Hepatocyte (in vitro differentiated cells): Measurements from ENCODE around the gene C19orf53. TPM values are rescaled to one million over a fixed set of nuclear protein-coding genes. Genes with fewer than 3 reads are reported as not detected.

Experiments used
- DNase-seq: peaks from one replicate; pipeline ENCODE4 v3.0.0-alpha.2; 2016; ENCODE audit warnings: low spot score
- H2AFZ ChIP-seq: fragments of 200-600 bp; sonication (generic); 2 replicates; pipeline ENCODE4 v1.6.0; 2016; ENCODE audit warnings: antibody characterized with exemption, mild to moderate bottlenecking
- H3K27ac ChIP-seq: fragments of 200-600 bp; sonication (generic); 2 replicates; pipeline ENCODE4 v1.5.1; 2016; ENCODE audit warnings: mild to moderate bottlenecking
- H3K27me3 ChIP-seq: fragments of 200-600 bp; sonication (generic); 2 replicates; pipeline ENCODE4 v1.6.1; 2016
- H3K36me3 ChIP-seq: fragments of 200-600 bp; sonication (generic); replicated peaks from 2 replicates; pipeline ENCODE4 v1.5.1; 2016; ENCODE audit warnings: low read depth; ENCODE audit not compliant: insufficient read depth
- H3K4me1 ChIP-seq: fragments of 200-600 bp; sonication (generic); 2 replicates; pipeline ENCODE4 v1.5.1; 2016; ENCODE audit warnings: mild to moderate bottlenecking, moderate library complexity; ENCODE audit not compliant: insufficient read depth
- H3K4me2 ChIP-seq: fragments of 200-600 bp; sonication (generic); 2 replicates; pipeline ENCODE4 v1.6.0; 2016
- H3K4me3 ChIP-seq: fragments of 200-600 bp; sonication (generic); 2 replicates; pipeline ENCODE4 v1.5.1; 2016; ENCODE audit warnings: mild to moderate bottlenecking
- H3K79me2 ChIP-seq: fragments of 200-600 bp; sonication (generic); 2 replicates; pipeline ENCODE4 v1.6.0; 2017; ENCODE audit warnings: mild to moderate bottlenecking
- H3K9me2 ChIP-seq: fragments of 200-600 bp; sonication (generic); replicated peaks from 2 replicates; pipeline ENCODE4 v1.6.0; 2017; ENCODE audit warnings: mild to moderate bottlenecking; ENCODE audit not compliant: insufficient read depth
- H3K9me3 ChIP-seq: fragments of 200-600 bp; sonication (generic); 2 replicates; pipeline ENCODE4 v1.5.1; 2016; ENCODE audit warnings: low read depth, mild to moderate bottlenecking
- H4K20me1 ChIP-seq: fragments of 200-600 bp; sonication (generic); 2 replicates; pipeline ENCODE4 v1.6.0; 2016; ENCODE audit warnings: mild to moderate bottlenecking; ENCODE audit not compliant: insufficient read depth, poor library complexity, severe bottlenecking
- CTCF ChIP-seq: fragments of 200-600 bp; sonication (generic); IDR thresholded peaks from 2 replicates; pipeline ENCODE4 v1.5.1; 2016; ENCODE audit warnings: antibody characterized with exemption, mild to moderate bottlenecking; ENCODE audit not compliant: poor library complexity
- EZH2 ChIP-seq: fragments of 200-600 bp; sonication (generic); IDR thresholded peaks from 2 replicates; pipeline ENCODE4 v1.6.1; 2016; ENCODE audit warnings: antibody characterized with exemption, mild to moderate bottlenecking, borderline replicate concordance
- EZH2phosphoT487 ChIP-seq: fragments of 200-600 bp; sonication (generic); IDR thresholded peaks from one replicate; pipeline ENCODE4 v1.6.1; 2018; ENCODE audit warnings: antibody characterized with exemption, mild to moderate bottlenecking, low read depth, moderate library complexity; ENCODE audit not compliant: unreplicated experiment, severe bottlenecking
- WGBS: methylation state at CpG from one replicate; pipeline ENCODE4 v1.1.6; 2016; ENCODE audit warnings: low lambda C conversion rate; ENCODE audit errors: missing lambda C conversion rate; 5-methylcytosine and 5-hydroxymethylcytosine counted together
- polyA plus RNA-seq: library from polyadenylated mRNA; unstranded; fragments of >200 nt; fragmentation: Nextera tagmentation; extraction: Ambion mirVana; gene quantifications from 2 replicates; pipeline ENCODE4 v1.2.1, GENCODE V29; 2016
- total RNA-seq: library from RNA; depleted of rRNA; stranded (reverse); fragments of >200 nt; gene quantifications from 2 replicates; pipeline ENCODE4 v1.2.3, GENCODE V29; 2014

The C19orf53 gene
- total and polyA plus RNA-seq, 2 experiments from 2014 or later = 89.2 to 220 TPM

GRCh38 chr19:13821292-13821691 is 47.0 kb downstream of the C19orf53 start:
- TF ChIP-seq CTCF (no peak), EZH2 (no peak), EZH2phosphoT487 (no peak)
- Histone ChIP-seq H3K9me2 (no peaks in the 10 kb centered on the region), H3K79me2 (no peaks in the 10 kb centered on the region), H3K4me3 (no peak overlapping the region), H3K27ac (no peak overlapping the region), H3K27me3 (no peaks in the 10 kb centered on the region), H3K9me3 (no peaks in the 10 kb centered on the region), H3K4me1 (no peaks in the 10 kb centered on the region), H3K4me2 (no peak overlapping the region), H3K36me3 (no peaks in the 10 kb centered on the region), H4K20me1 (no peaks in the 10 kb centered on the region), H2AFZ (no peak overlapping the region)
- 100% methylated on average over 2 of the region's 2 CpGs for WGBS
- DNase-seq = no peak

GRCh38 chr19:13823256-13823655 is 49.0 kb downstream of the C19orf53 start:
- Histone ChIP-seq H3K4me3 (no peak overlapping the region), H4K20me1 (no peaks in the 10 kb centered on the region), H3K4me1 (no peaks in the 10 kb centered on the region), H3K9me2 (no peaks in the 10 kb centered on the region), H3K36me3 (no peaks in the 10 kb centered on the region), H3K79me2 (no peaks in the 10 kb centered on the region), H2AFZ (no peak overlapping the region), H3K27ac (no peak overlapping the region), H3K4me2 (no peak overlapping the region), H3K9me3 (no peaks in the 10 kb centered on the region), H3K27me3 (no peaks in the 10 kb centered on the region)
- no peak for TF ChIP-seq EZH2
- TF ChIP-seq EZH2phosphoT487 = no peak
- TF ChIP-seq CTCF = no peak
- DNase-seq = no peak
- 98% methylated on average over 8 of the region's 8 CpGs for WGBS

- no peaks in the 10 kb centered on the region for H3K27me3 ChIP-seq
- TF ChIP-seq CTCF (no peak), EZH2phosphoT487 (no peak), EZH2 (no peak)
- H3K36me3 ChIP-seq = no peaks in the 10 kb centered on the region
- WGBS = 85% methylated on average over 2 of the region's 2 CpGs
- no peaks in the 10 kb centered on the region for H4K20me1 ChIP-seq
- H3K27ac ChIP-seq = no peak overlapping the region
- no peak overlapping the region for H2AFZ ChIP-seq
- H3K9me3 ChIP-seq = no peaks in the 10 kb centered on the region
- no peak overlapping the region for H3K4me3 ChIP-seq
- H3K9me2 ChIP-seq = no peaks in the 10 kb centered on the region
- no peaks in the 10 kb centered on the region for H3K4me1 ChIP-seq
- no peaks in the 10 kb centered on the region for H3K79me2 ChIP-seq
- no peak for DNase-seq
- no peak overlapping the region for H3K4me2 ChIP-seq
Observed at GRCh38 chr19:13823901-13824300, 49.6 kb downstream of the C19orf53 start.

- Histone ChIP-seq H3K4me2 (no peak overlapping the region), H3K4me1 (no peaks in the 10 kb centered on the region), H3K9me3 (no peaks in the 10 kb centered on the region), H3K27ac (no peak overlapping the region), H3K4me3 (no peak overlapping the region), H3K27me3 (no peaks in the 10 kb centered on the region), H4K20me1 (no peaks in the 10 kb centered on the region), H3K79me2 (no peaks in the 10 kb centered on the region), H3K36me3 (no peaks in the 10 kb centered on the region), H3K9me2 (no peaks in the 10 kb centered on the region), H2AFZ (no peak overlapping the region)
- TF ChIP-seq EZH2 (no peak), EZH2phosphoT487 (no peak), CTCF (no peak)
- no peak for DNase-seq
Observed at GRCh38 chr19:13824703-13825102, 50.4 kb downstream of the C19orf53 start.
